Stomach smooth muscle (tissue), 2 donors: ENCODE results near the gene DEDD.

Experiments
- H3K27ac ChIP-seq: one replicate; pipeline ENCODE4 v1.7.0; 2013; ENCODE audit warnings: mild to moderate bottlenecking, low read length, inconsistent platforms
- H3K27me3 ChIP-seq, 2 donors: one replicate each; pipeline ENCODE4 v1.7.0; 2013; ENCODE audit warnings: low read length in 2 of 2; ENCODE audit not compliant: insufficient read depth in 2 of 2, control insufficient read depth in 1 of 2
- H3K36me3 ChIP-seq, 2 donors: one replicate each; pipeline ENCODE4 v1.7.0; 2013; ENCODE audit warnings: low read length in 2 of 2; ENCODE audit not compliant: control insufficient read depth in 2 of 2, insufficient read depth in 2 of 2
- H3K4me1 ChIP-seq: one replicate; pipeline ENCODE4 v1.7.0; 2013; ENCODE audit warnings: low read length; ENCODE audit not compliant: control insufficient read depth, insufficient read depth
- H3K4me3 ChIP-seq, 2 donors: one replicate each; pipeline ENCODE4 v1.7.0; 2013; ENCODE audit warnings: low read length in 2 of 2
- H3K9ac ChIP-seq, 2 donors: one replicate each; pipeline ENCODE4 v1.7.0; 2013; ENCODE audit warnings: low read length in 2 of 2, mild to moderate bottlenecking in 1 of 2
- H3K9me3 ChIP-seq, 2 donors: one replicate each; pipeline ENCODE4 v1.7.0; 2013; ENCODE audit warnings: low read length in 2 of 2; ENCODE audit not compliant: control insufficient read depth in 2 of 2
- donor health status: healthy.
- donor health status: Pancreatic carcinoma.

DEDD gene

DNA sequence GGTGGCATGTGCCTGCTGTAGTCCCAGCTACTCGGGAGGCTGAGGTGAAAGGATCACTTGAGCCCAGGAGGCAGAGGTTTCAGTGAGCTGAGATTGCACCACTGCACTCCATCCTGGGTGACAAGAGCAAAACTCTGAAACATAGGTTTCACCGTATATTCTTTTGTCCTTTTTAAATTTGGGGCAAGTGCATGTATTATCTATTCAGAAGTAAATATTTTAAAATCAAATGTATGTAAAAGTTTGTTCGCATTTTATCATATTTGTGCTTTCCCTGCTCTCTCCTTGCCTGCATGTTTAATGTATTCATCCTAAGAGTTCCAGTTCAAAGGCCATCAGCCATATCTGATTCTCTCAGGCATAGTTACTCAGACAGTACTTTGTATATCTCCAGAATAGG is 13.4 kb upstream of the DEDD start:
- no peaks in the 10 kb centered on the region for H3K27me3 ChIP-seq
- H3K4me1 ChIP-seq, result no peaks in the 10 kb centered on the region
- H3K4me3 ChIP-seq, result no peak overlapping the region
- H3K9me3 ChIP-seq, result no peaks in the 10 kb centered on the region
- no peak overlapping the region for H3K9ac ChIP-seq
- H3K27ac ChIP-seq, result no peak overlapping the region
- no peaks in the 10 kb centered on the region for H3K36me3 ChIP-seq

DNA sequence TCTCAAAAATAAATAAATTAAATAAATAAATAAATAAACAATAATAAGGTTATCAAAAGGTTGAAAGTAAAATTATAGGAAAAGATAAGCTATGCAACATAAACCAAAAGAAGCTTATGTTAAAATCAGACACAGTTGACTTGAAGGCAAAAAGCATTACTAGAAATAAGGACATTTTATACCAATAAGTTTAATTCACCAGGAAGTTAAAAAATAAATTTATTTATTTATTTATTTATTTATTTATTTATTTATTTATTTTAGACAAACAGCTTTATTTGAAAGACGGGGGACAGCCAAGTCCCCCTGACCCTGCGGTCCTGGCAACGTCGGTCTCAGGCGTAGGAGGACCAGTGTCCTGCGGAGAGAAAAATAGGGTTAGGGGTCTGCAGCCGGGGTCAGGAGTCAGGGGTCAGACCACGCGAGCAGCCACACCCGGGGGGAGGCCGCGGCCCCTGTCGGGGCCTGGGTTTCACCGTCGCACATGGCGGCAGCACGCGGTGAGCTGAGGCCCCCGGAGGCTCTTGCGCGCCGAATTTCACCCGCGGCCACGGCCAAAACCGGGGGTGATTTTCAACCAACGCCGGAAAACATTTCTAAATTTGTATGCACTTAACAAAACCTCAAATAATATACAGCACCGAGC is 8.4 kb upstream of the DEDD start:
- Histone ChIP-seq H3K36me3 (no peaks in the 10 kb centered on the region), H3K27me3 (no peaks in the 10 kb centered on the region), H3K4me3 (no peak overlapping the region), H3K9ac (no peak overlapping the region), H3K9me3 (no peaks in the 10 kb centered on the region), H3K27ac (no peak overlapping the region), H3K4me1 (peaks cover 3% of the 10 kb centered on the region)

DNA sequence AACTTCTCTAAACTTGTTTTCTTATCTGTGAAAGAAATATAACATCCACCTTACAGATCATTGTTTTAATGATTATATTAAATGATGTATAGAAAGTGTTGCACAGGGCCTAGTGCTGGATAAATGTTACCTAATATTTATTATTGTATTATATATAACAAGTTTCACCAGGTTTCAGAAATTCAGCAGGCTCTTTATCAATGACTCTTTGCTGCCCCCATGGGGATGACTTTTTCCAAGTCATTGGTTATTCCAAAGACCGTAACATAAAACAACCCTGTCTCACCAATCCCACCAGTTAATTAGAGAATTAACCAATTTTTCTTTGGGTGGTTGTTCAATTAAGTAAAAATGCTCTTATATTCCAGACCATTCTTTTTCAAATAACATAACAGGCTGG is 7.3 kb upstream of the DEDD start:
- Histone ChIP-seq H3K36me3 (no peaks in the 10 kb centered on the region), H3K27me3 (no peaks in the 10 kb centered on the region), H3K9ac (no peak overlapping the region), H3K27ac (no peak overlapping the region), H3K4me1 (peaks cover 3% of the 10 kb centered on the region), H3K9me3 (no peaks in the 10 kb centered on the region), H3K4me3 (no peak overlapping the region)

DNA sequence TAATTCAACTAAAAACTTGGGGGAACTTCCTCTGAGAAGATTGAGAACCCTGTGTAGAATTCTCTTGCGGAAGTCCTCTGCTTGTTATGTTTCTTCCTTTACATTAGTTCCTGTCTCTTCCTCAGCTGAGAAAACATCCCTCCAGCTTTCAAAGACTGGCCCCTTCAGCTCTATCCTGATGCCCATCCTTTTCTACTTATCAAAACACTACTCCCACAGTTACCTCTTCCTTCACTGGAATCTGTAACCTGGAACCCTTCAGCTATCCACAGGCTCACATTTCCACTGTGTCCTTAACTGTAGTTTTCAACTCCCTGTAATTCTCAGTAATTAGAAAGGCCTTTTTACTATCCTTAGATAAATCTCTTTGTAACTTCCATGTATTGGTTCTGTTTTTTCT is 6.0 kb upstream of the DEDD start:
- Histone ChIP-seq H3K27ac (no peak overlapping the region), H3K9me3 (no peaks in the 10 kb centered on the region), H3K36me3 (no peaks in the 10 kb centered on the region), H3K9ac (no peak overlapping the region), H3K27me3 (no peaks in the 10 kb centered on the region), H3K4me1 (peaks cover 9% of the 10 kb centered on the region), H3K4me3 (no peak overlapping the region)

DNA sequence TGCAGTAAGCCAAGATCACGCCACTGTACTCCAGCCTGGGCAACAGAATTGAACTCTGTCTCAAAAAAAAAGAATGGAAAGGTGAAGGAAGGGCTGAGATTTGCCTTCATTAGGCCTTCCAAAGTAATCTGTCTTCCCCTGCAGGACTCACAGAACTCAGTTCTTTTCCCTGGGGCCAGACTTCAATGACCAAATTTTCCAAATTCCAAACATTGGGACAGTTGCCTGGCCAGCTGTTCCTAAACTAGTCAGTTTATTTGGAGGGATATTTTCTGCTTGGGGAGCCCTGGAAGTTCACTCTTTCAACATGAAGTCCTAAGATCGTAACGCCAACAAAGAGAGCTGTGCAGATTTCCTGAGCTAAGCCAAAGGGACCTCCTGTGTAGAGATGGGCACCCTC is 5.4 kb upstream of the DEDD start:
- H3K36me3 ChIP-seq, result no peaks in the 10 kb centered on the region
- H3K4me1 ChIP-seq, result peaks cover 11% of the 10 kb centered on the region
- H3K9me3 ChIP-seq, result no peaks in the 10 kb centered on the region
- no peaks in the 10 kb centered on the region for H3K27me3 ChIP-seq
- H3K4me3 ChIP-seq, result no peak overlapping the region
- H3K27ac ChIP-seq, result no peak overlapping the region
- H3K9ac ChIP-seq, result no peak overlapping the region

DNA sequence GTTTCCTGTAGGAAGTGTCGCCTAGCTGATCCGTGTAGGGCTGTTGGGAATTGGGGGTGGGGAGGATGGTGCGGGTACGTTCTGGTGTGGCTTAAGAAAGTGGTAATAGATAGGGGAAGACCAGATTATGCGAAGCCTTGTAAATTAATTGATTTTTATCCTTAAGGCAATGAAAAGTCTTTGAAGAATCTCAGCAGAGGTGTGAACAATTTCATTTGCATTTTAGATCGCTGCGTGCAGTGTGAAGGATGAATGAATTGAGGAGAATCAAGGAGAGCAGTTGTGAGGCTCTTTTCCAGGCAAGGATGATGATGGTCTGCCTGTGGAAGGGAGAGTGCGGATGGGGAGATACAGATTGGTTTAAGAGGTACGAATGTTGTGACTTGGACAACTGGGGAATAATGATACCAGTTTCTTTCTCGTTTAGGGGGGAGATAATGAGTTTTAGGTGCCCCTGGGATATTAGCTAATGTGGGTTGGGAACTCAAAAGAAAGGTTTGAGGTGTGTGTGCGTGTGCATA is 813 bp upstream of the DEDD start:
- no peaks in the 10 kb centered on the region for H3K27me3 ChIP-seq
- no peaks in the 10 kb centered on the region for H3K9me3 ChIP-seq
- H3K36me3 ChIP-seq, result peaks cover 10 to 11% of the 10 kb centered on the region in 2 donors
- peak overlapping the region; percentile 93 for H3K27ac ChIP-seq
- peak overlapping the region; percentile 88 to 99 for H3K4me3 ChIP-seq
- peak overlapping the region; percentile 89 to 98 for H3K9ac ChIP-seq
- peaks cover 14% of the 10 kb centered on the region for H3K4me1 ChIP-seq

DNA sequence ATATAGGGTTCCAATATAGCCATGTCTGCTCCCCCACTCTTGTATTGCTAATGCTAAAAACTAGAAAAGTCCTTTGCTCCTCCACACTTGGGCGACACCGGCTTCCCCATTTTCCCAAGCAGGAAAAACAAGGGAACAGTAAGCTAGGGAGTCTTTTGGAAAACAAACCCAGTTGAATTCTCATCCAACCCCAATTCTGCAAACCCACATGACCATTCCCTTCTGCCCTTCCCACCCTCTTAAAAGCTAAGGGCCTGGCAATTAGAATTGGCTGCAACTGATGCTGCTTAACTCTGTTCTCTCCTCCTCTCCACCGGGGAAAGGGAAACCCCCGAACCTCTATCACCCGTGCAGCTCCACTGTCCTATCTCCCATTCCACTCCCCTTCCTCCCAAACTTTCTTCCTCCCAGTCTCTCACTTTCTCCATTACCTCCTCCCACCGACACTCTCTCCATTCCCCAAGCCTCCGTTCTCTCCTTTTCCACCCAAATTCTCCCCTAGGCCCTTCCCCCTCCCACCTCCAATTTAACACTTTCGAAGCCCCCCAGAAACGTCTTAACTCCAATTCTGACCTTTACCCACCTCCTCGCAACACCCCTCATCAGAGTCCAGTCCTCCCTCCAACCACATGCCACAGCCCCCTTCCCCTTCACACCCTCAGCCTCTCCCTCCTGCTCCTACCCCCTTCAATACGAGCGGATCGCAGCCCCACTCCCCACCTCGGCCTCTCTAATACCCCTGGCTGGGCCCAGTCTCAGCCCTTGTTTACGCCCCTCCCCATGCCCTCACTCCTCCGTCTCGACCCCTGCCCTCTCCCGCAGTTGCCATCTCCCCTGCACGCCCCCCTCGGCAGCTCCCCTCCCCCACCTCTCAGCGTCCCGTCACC is 701 bp downstream of the DEDD start:
- Histone ChIP-seq H3K9me3 (no peaks in the 10 kb centered on the region), H3K27ac (peak overlapping the region; percentile 93), H3K4me3 (peak overlapping the region; percentile 89 to 99), H3K4me1 (peaks cover 12% of the 10 kb centered on the region), H3K27me3 (no peaks in the 10 kb centered on the region), H3K9ac (peak overlapping the region; percentile 89 to 98), H3K36me3 (peaks cover 20% of the 10 kb centered on the region in 2 donors)

DNA sequence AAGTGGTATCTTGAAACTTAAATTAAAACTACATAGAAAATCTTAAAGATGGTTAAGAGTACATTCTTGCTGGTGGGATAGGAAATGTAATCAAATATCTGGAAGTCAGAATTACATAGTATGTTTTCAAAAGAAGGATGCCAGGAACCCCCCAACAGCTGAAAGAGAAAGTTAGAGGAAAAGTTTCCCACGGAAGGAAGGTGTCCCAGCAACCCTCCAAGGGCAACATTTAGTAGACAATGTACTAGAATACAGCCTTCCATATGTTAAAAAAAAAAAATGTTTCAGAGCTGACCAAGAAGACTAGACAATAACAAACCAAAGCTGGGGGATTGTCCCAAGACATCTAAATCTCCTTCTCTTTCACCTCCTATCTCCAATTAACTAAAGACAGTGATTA is 2.2 kb downstream of the DEDD start:
- Histone ChIP-seq H3K9ac (no peak overlapping the region), H3K4me3 (no peak overlapping the region), H3K9me3 (no peaks in the 10 kb centered on the region), H3K4me1 (peaks cover 12% of the 10 kb centered on the region), H3K36me3 (peaks cover 24 to 27% of the 10 kb centered on the region in 2 donors), H3K27me3 (no peaks in the 10 kb centered on the region), H3K27ac (no peak overlapping the region)

DNA sequence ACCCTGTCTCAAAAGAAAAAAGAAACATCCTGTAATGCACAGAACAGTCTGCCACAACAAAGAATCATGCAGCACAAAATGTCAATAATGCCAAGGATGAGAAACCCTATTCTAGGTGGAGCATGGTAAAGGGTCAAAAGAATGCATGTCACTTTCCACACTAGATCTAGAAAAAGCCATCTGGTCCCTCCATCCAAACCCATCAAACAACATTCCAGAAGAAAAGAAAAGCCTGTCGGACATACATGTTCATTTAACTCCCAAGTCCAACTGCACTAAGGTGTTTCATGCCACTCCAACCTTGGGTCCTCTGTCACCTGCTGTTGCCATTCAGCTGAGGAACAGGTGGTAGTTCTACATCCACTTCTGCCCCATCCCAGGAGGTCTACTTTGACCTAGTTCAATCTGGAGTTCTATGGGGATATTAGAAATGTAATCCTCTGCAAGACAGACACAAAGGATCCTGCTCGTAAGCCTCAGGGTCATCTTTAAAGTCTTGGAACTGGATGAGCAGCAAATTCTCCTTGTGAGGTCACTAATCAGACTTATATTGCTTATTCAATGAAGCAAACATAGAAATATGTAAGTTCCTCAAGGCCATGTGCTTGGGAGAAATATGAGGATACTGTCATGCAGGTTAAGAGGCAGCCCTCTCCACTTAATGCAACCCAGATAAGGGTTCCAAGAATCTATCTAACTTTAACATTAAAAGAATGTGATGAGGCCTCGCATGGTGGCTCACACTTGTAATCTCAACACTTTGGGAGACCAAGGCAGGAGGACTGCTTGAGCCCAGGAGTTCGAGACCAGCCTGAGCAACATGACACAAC is 3.7 kb downstream of the DEDD start:
- H3K4me1 ChIP-seq, result peaks cover 10% of the 10 kb centered on the region
- H3K4me3 ChIP-seq, result no peak overlapping the region
- H3K9ac ChIP-seq, result no peak overlapping the region
- H3K27me3 ChIP-seq, result no peaks in the 10 kb centered on the region
- no peaks in the 10 kb centered on the region for H3K9me3 ChIP-seq
- H3K27ac ChIP-seq, result no peak overlapping the region
- H3K36me3 ChIP-seq, result peaks cover 31 to 36% of the 10 kb centered on the region in 2 donors

DNA sequence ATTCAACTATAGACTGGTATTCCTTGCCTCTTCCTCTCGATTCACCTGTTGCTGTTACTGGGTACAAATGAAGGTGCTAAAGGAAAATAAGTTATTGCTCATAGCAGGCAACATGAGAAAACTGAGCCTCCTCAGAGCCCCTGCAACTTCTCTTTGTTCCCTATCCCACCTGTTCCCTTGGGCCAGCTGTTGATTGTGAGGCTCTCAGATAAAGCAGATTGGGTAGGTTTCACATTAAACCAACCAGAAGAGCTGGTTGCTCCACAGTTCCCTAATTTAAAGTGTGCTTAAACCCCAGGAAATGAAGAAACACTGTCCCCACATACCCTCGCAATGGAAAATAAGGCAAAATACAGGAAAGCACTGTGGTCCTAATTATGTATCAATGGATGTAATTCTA is 4.8 kb downstream of the DEDD start:
- Histone ChIP-seq H3K27me3 (no peaks in the 10 kb centered on the region), H3K4me3 (no peak overlapping the region), H3K9me3 (no peaks in the 10 kb centered on the region), H3K27ac (no peak overlapping the region), H3K36me3 (peaks cover 38 to 44% of the 10 kb centered on the region in 2 donors), H3K4me1 (peaks cover 3% of the 10 kb centered on the region), H3K9ac (no peak overlapping the region)
